ENCODE measurements around the gene SLC17A9.
"Not testable (repeated sequence)": the region's sequence is repeated elsewhere in the genome, so short reads cannot be mapped to it uniquely, and the experiment has no call there.

SLC17A9 gene

DNA sequence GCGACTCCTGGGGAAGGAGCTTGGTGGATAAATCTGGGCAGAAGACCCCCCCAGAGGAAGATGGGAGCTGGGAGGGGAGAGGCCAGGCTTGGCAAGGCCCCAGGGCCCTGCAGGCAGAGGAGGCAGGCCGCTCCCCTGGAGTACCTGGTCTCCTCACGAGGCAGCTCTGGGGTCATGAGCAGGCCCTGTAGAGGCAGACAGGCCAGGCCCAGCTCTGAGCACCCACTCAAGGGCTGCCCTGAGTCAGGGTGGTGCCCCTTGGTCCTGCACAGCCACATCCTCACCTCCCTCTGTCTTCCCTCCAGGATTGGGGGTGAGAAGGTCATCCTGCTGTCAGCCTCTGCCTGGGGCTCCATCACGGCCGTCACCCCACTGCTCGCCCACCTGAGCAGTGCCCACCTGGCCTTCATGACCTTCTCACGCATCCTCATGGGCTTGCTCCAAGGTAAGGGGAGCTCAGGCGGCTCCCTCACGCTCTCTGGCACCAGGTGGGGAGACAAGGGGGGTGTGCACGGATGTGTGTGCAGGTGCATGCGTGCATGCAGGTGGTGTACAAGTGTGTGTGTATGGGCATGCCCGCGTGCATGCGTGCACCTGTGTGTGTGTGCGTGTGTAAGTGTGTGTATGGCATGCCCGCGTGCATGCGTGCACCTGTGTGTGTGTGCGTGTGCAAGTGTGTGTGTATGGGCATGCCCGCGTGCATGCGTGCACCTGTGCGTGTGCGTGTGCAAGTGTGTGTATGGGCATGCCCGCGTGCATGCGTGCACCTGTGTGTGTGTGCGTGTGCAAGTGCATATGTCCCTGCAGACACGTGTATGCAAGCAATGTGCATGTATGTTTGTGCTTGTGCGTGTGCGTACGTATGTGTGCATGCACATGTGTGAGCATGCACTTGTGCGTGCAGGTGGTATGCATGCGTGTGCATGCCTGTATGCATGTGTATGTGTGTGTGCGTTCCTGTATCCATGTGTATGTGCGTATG is 4.9 kb downstream of the SLC17A9 start:
- DNase-seq = no peak

- DNase-seq = no peak
Measured at GRCh38 chr20:62958388-62959100, 6.0 kb downstream of the SLC17A9 start.

GRCh38 chr20:62959101-62959971 is 6.8 kb downstream of the SLC17A9 start:
- DNase-seq = no peak

DNA sequence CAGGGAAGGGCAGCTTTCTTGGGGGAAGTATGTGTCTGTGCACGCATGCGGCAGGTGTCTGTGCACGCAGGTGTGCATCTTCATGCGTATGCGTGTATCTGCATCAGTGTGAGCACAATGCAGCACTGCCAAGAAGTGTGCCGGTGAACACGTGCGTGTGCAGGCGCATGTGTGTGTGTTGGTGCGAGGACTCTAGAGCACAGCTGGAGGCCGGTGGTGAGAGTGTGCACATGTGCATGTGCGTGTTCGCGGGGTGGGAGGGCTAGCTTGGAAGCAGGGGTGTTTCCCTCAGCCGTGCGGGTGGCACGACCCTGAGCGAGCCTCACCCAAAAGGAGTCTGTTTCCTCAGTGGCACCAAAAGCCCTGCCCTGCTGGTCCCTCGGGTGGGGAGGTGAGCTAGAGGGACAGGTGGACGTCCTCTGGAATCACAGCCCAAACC is 7.5 kb downstream of the SLC17A9 start:
- DNase-seq = no peak

- DNase-seq = not testable (repeated sequence)
Measured at GRCh38 chr20:62960446-62961309, 8.2 kb downstream of the SLC17A9 start.

DNA sequence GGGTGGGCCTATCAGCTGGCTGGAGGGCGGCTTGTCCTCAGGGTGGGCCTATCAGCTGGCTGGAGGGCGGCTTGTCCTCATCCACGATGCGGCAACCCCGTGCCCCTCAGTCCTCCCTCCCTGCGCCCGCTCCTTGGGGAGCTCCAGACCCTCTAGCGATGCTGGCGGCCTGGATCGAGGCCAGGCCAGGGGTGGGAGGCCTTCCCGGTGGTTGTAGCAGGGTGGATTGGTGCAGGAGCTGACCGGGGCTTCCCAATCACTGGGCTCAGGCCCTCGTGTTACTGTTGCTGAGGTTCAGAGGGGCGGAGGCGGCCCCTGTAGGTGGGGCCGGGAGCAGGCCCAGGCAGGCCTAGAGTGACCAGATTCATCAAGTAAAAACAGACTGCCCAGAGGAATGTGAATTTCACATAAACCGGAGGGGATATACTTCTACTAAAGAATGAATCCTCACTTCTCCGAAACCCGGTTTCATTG is 8.8 kb downstream of the SLC17A9 start:
- no peak for DNase-seq

- no peak for DNase-seq
Measured at GRCh38 chr20:62961799-62962198, 9.3 kb downstream of the SLC17A9 start.

GRCh38 chr20:62962221-62962879 is 9.8 kb downstream of the SLC17A9 start:
- no peak for DNase-seq

- DNase-seq = no peak
Measured at GRCh38 chr20:62962891-62963613, 10.5 kb downstream of the SLC17A9 start.

DNA sequence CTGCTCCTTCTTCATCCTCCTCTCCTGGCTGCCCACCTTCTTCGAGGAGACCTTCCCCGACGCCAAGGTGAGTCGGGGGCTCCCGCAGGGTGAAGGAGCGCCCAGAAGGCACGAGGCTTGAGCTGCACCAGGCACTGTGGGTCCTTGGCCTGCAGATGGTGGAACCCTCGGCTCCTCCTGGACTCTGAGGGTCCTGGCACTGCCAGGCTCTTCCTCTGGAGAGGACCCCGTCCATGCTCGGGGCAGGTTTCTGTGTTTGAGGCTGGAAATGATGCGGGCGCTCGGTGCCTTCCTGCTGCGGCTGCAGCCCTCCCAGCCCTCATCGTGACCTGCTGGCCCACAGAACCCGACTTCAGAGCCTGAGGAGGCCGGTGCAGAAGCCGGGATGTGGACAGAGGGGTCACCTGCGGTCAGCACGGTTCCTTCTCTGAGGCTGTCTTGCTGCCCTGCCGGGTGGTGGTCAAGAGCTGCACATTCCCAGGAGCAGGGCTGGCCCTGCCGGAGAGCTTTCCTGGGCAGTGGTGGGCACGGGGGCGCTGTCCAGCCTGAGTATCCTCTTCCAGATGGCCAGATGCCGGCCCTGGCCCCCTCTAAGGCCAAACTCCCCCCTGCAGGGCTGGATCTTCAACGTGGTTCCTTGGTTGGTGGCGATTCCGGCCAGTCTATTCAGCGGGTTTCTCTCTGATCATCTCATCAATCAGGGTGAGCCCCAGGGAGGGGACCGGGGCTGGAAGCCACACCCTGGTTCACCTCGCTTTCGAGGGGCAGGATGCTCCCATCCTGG is 11.3 kb downstream of the SLC17A9 start:
- no peak for DNase-seq

DNA sequence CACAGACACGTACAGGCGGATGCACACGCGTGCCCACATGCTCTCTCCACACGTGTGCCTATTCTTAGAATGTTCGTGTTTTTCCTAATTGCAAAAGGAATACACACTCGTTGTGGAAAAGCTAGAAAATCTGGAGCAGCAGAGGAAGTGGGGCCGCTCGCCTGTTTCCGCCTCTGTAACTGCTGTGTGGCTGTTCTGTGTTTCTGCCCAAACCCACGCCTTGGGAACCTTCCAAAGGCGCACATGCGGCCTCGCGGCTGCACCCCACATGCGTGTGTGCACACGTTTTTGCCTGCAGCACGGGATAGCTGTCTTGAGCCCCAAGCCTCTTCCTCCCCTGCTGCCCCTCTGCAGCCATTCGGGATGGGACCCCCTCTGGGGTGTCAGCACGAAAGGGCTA is 12.2 kb downstream of the SLC17A9 start:
- DNase-seq = no peak

- no peak for DNase-seq
Measured at GRCh38 chr20:62965363-62965771, 12.9 kb downstream of the SLC17A9 start.

DNA sequence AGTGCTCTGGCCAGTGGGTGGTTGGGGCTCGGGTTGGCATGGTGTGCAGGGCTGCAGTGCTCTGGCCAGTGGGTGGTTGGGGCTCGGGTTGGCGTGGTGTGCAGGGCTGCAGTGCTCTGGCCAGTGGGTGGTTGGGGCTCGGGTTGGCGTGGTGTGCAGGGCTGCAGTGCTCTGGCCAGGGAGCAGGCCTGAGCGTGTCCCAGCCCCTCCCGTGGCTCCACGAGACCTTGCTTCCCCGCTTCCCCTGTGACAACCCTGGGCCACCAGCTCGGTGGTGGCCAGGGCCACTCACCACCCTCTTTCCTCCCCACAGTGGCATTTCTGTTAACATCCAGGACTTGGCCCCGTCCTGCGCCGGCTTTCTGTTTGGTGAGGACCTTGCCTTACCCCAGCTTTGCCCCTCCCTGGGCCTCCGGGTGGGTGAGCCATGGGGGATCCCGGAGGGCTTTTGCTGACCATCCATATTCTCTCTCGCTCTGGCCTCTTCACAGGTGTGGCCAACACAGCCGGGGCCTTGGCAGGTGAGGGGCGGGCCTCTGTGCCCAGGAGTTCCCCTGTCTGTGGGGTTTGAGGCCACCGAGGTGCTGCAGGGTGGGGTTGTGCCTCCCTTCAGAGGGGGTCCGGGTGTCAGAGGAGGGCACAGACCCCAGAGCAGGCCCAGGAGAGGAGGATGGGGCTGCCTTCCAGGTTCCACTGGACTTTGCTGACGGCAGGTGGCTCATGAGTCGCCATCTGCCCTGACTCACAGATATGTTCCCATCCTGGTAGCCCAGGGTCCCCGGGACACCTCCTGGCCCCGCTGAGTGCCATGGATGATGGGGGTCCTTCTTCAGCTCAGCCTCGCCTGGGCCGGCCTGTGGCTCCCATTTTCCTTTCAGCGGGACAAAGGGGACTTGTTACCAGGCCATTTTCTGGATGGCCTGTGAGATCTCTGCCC is 14.0 kb downstream of the SLC17A9 start:
- no peak for DNase-seq

DNA sequence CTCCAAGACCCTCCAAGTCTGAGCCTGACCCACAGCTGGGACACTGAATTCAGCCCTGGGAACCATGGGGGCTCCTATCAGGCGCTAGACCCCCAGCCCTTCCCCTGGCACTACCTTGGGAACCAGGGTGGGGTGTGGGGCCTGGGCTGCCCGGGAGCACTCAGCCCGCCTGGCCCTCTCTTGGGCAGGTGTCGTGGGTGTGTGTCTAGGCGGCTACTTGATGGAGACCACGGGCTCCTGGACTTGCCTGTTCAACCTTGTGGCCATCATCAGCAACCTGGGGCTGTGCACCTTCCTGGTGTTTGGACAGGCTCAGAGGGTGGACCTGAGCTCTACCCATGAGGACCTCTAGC is 14.6 kb downstream of the SLC17A9 start:
- no peak for DNase-seq

- no peak for DNase-seq
Measured at GRCh38 chr20:62967628-62968351, 15.3 kb downstream of the SLC17A9 start.

DNA sequence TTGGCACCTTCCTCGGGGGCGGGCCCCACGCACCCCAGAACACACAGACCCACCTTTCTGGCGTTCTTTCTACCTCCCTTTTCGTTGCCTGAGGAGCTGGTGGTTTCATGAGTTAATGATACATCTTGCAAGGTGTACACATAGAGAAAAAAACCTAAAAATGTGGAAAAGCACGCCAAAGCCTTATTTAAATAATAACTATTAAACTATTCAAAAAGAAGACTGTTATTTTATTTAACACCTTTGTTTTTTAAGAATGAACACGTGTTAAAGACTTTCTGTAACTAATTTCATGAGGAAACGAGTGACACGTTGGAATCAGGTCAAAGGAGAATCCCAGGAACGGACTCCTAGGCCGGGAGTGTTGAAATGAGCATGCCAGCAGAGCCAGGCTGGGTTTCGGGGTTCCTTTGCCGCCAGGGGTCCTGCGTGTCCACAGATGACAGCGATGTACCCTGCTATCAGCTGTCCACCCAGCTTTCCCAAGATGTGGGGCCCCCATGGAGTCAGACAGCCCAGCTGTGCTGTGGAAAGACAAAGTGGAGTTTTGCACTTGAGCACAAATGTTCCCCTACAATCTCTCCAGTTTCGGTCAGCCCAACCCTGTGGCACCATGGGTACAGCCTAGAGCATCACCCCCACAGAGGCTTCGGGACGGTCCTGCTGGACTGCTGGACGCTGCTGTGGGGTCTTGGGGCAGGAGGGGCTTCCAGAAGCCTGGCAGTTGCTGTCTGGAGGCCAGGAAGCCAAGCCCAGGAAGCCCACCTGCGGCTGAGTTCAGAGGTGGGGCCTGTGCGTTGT is 16.1 kb downstream of the SLC17A9 start:
- no peak for DNase-seq

- DNase-seq = no peak
Measured at GRCh38 chr20:62969179-62969760, 16.8 kb downstream of the SLC17A9 start.
